Common myeloid progenitor, CD34-positive (primary cell): ENCODE measurements around the gene TMEM247.

ENCODE experiments used
- CTCF ChIA-PET: fragments of 350-600 bp; sonication (Branson Sonifier 250); formaldehyde crosslinking; loops from one replicate; lab custom pipeline; 2021; ENCODE audit warnings: antibody characterized with exemption; lab: Charles Lee
- POLR2A ChIA-PET: fragments of 350-600 bp; sonication (Branson Sonifier 250); formaldehyde crosslinking; loops from one replicate; lab custom pipeline; 2021; ENCODE audit warnings: antibody characterized with exemption; lab: Charles Lee
- DNase-seq, 3 donors: peaks; one replicate each; pipeline versions ENCODE4 v3.0.0 to v3.0.0-alpha.2; 2013
- H3K27ac ChIP-seq, 2 experiments: 1 replicate in 1 of 2; 2 replicates in 1 of 2; pipeline ENCODE4 v1.7.0; 2013; ENCODE audit warnings: inconsistent platforms in 2 of 2, low read length in 2 of 2, mild to moderate bottlenecking in 2 of 2, low read depth in 1 of 2, moderate library complexity in 1 of 2; ENCODE audit not compliant: severe bottlenecking in 2 of 2, insufficient read depth in 1 of 2, poor library complexity in 1 of 2
- H3K27me3 ChIP-seq, 5 experiments: replicated peaks in 2 of 5; 1 replicate in 3 of 5; 2 replicates in 2 of 5; pipeline versions ENCODE4 v1.6.1 to v1.7.0; 2013; ENCODE audit warnings: low read length in 4 of 5, mild to moderate bottlenecking in 2 of 5, moderate library complexity in 2 of 5, inconsistent platforms in 1 of 5; ENCODE audit not compliant: insufficient read depth in 5 of 5, control insufficient read depth in 4 of 5
- H3K36me3 ChIP-seq, 4 experiments: 1 replicate in 2 of 4; 2 replicates in 2 of 4; pipeline versions ENCODE4 v1.6.1 to v1.7.0; 2013; ENCODE audit warnings: low read length in 3 of 4, control low read depth in 1 of 4, mild to moderate bottlenecking in 1 of 4; ENCODE audit not compliant: control insufficient read depth in 4 of 4, insufficient read depth in 4 of 4
- H3K4me1 ChIP-seq, 4 experiments: 1 replicate in 3 of 4; 2 replicates in 1 of 4; pipeline versions ENCODE4 v1.6.1 to v1.7.1; 2013; ENCODE audit warnings: low read length in 3 of 4, mild to moderate bottlenecking in 3 of 4, control low read depth in 1 of 4, inconsistent platforms in 1 of 4, moderate library complexity in 1 of 4; ENCODE audit not compliant: control insufficient read depth in 4 of 4, insufficient read depth in 4 of 4; ENCODE audit errors: control extremely low read depth in 1 of 4
- H3K4me3 ChIP-seq, 7 experiments: 1 replicate in 4 of 7; 2 replicates in 3 of 7; pipeline versions ENCODE4 v1.5.1 to v1.7.0; 2013; ENCODE audit warnings: mild to moderate bottlenecking in 7 of 7, low read length in 6 of 7, moderate library complexity in 6 of 7, inconsistent platforms in 2 of 7, low read depth in 2 of 7, control low read depth in 1 of 7; ENCODE audit not compliant: insufficient read depth in 4 of 7, control insufficient read depth in 1 of 7; ENCODE audit errors: extremely low read depth in 1 of 7
- H3K9me3 ChIP-seq, 5 experiments: 1 replicate in 4 of 5; 2 replicates in 1 of 5; pipeline versions ENCODE4 v1.6.1 to v1.7.1; 2013; ENCODE audit warnings: low read length in 4 of 5, mild to moderate bottlenecking in 2 of 5, inconsistent platforms in 1 of 5, low read depth in 1 of 5, moderate library complexity in 1 of 5; ENCODE audit not compliant: control insufficient read depth in 4 of 5, insufficient read depth in 2 of 5; ENCODE audit errors: control extremely low read depth in 1 of 5
- WGBS: methylation state at CpG from one replicate; pipeline ENCODE4 v1.1.5; 2013; ENCODE audit not compliant: insufficient coverage; 5-methylcytosine and 5-hydroxymethylcytosine counted together

The TMEM247 gene

GRCh38 chr2:46530639-46531038 is 51.3 kb downstream of the TMEM247 start:
- Histone ChIP-seq H3K27ac (no peak overlapping the region), H3K36me3 (no peaks in the 10 kb centered on the region), H3K4me3 (no peak overlapping the region), H3K9me3 (peaks cover 0 to 7% (median 0%) of the 10 kb centered on the region in 5 experiments), H3K4me1 (peaks cover 6 to 16% (median 11%) of the 10 kb centered on the region in 4 experiments), H3K27me3 (no peaks in the 10 kb centered on the region)
- 94% methylated on average over 2 of the region's 7 CpGs for WGBS
- POLR2A ChIA-PET = no interaction called here
- CTCF ChIA-PET = interaction anchor here (2.1 kb wide), 1 partner anchor 16 kb away, joined by 8 read pairs; no protein-coding TSS in a partner anchor
- no peak for DNase-seq

- Histone ChIP-seq H3K4me3 (no peak overlapping the region), H3K27me3 (no peaks in the 10 kb centered on the region), H3K9me3 (peaks cover 0 to 7% (median 0%) of the 10 kb centered on the region in 5 experiments), H3K36me3 (no peaks in the 10 kb centered on the region), H3K27ac (no peak overlapping the region), H3K4me1 (peaks cover 7 to 24% (median 14%) of the 10 kb centered on the region in 4 experiments)
- POLR2A ChIA-PET = no interaction called here
- DNase-seq = no peak
- CTCF ChIA-PET = interaction anchor here (1.2 kb wide), 1 partner anchor 62 kb away, joined by 3 read pairs; no protein-coding TSS in a partner anchor
Measured at GRCh38 chr2:46531863-46532262, 52.5 kb downstream of the TMEM247 start.
